ENCODE measurements around the gene CFAP410. TPM values are rescaled to one million over a fixed set of nuclear protein-coding genes. Genes with fewer than 3 reads are reported as not detected.
"Not testable (repeated sequence)": the region's sequence is repeated elsewhere in the genome, so short reads cannot be mapped to it uniquely, and the experiment has no call there.

Gene CFAP410
- total RNA-seq, 1 donor from 2014 or later: 10.4 TPM

DNA sequence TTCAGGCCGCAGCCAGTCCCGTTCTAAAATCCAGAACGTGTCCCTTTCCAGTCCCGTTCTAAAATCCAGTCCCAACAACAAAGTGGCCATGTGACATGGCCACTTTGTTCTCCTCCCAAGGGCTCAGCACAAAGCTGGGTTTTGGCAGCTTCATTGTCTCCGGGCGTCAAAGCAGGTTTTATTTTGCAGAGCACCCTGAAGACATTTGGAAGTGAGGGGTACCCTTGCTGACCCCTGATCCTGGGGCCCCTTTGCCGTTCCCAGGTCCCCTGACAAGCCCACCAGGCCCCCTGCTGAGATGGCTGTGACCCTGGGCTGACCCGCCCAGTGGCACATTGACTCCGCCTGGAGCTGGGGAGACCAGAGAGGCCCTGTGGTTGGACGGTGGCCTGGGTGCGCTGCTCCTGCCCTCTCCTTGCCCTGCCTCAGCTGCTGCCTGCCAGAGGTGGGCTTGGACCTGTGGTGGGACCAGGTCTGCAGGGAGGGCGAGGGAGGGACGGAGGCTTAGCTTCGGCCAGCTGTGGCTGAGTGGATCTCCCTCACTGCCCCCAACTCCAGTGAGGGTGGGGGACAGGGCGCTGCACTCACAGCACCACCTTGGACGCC lies 35.1 kb downstream of the CFAP410 start:
- Histone ChIP-seq H3K27ac (ENCODE audit: low read depth, low read length) (no peak overlapping the region), H3K4me3 (ENCODE audit: insufficient read depth, low read depth, low read length) (no peak overlapping the region)
- H3K4me3 Mint-ChIP-seq (ENCODE audit: unreplicated experiment): no peak overlapping the region

DNA sequence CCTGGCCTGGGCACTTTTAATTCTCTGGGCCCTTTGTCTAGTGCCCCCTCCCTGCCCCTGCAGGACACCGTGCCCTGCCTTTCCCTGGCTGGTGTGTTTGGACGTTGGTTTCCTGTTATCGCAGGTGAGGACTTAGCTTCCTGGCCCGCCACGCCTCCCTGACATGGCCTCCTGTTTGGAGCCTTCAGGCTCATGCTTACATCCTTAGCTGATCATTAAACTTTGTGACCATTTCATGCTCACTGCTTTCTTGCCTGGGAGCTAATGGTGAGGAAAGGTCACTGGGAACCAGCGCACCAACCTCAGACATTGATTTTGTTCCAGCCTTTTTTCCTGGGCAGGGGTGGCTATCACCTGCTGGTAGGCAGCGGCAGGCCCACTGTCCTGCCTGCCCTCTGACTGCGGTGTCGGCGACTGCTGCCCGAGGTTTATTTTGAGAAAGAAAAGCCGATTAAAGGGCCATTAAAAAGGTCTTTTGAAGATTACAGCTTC lies 35.7 kb downstream of the CFAP410 start:
- Mint-ChIP-seq H3K36me3 (ENCODE audit: low read depth, unreplicated experiment) (peaks cover 3% of the 10 kb centered on the region), H3K9me3 (ENCODE audit: unreplicated experiment) (no peaks in the 10 kb centered on the region), H3K27me3 (ENCODE audit: low read depth, unreplicated experiment) (no peaks in the 10 kb centered on the region), H3K4me3 (ENCODE audit: unreplicated experiment) (no peak overlapping the region), H3K27ac (ENCODE audit: unreplicated experiment) (no peak overlapping the region), H3K4me1 (ENCODE audit: low read depth, unreplicated experiment) (peaks cover 19% of the 10 kb centered on the region)
- peaks cover 63% of the 10 kb centered on the region for H4K20me1 ChIP-seq (ENCODE audit: insufficient read depth, low read length)
- H3K36me3 ChIP-seq (ENCODE audit: insufficient read depth, low read length): no peaks in the 10 kb centered on the region
- no peaks in the 10 kb centered on the region for H3K27me3 ChIP-seq (ENCODE audit: insufficient read depth, low read length)
- TF ChIP-seq EZH2 (IDR thresholded peaks at IDR 0.05; ENCODE audit: insufficient read depth, low read length): no peak
- TF ChIP-seq CTCF (IDR thresholded peaks at IDR 0.05; ENCODE audit: insufficient read depth, low read depth, low read length): no peak
- H2AFZ ChIP-seq (ENCODE audit: low read depth, low read length): no peak overlapping the region
- H3K79me2 ChIP-seq (ENCODE audit: insufficient read depth, low read length): peaks cover 44% of the 10 kb centered on the region
- no peak overlapping the region for H3K27ac ChIP-seq (ENCODE audit: low read depth, low read length)
- DNase-seq (ENCODE audit: low read depth) (no peak), FAIRE-seq (no peak)
- H3K4me3 ChIP-seq (ENCODE audit: insufficient read depth, low read depth, low read length): no peak overlapping the region
- no peaks in the 10 kb centered on the region for H3K9me3 ChIP-seq (ENCODE audit: insufficient read depth, low read depth, low read length)
- peaks cover 13% of the 10 kb centered on the region for H3K4me1 ChIP-seq (ENCODE audit: insufficient read depth, low read length)
- no peak overlapping the region for H3K4me2 ChIP-seq (ENCODE audit: low read length)
- no peak overlapping the region for H3K9ac ChIP-seq (ENCODE audit: low read length)

More for the DNA sequence above, 35.1 kb downstream of the CFAP410 start:
- peaks cover 44% of the 10 kb centered on the region for H3K79me2 ChIP-seq (ENCODE audit: insufficient read depth, low read length)
- H3K27me3 ChIP-seq (ENCODE audit: insufficient read depth, low read length): no peaks in the 10 kb centered on the region
- H3K36me3 ChIP-seq (ENCODE audit: insufficient read depth, low read length): no peaks in the 10 kb centered on the region
- Mint-ChIP-seq H3K27me3 (ENCODE audit: low read depth, unreplicated experiment) (no peaks in the 10 kb centered on the region), H3K9me3 (ENCODE audit: unreplicated experiment) (no peaks in the 10 kb centered on the region), H3K4me1 (ENCODE audit: low read depth, unreplicated experiment) (peaks cover 19% of the 10 kb centered on the region), H3K27ac (ENCODE audit: unreplicated experiment) (no peak overlapping the region), H3K36me3 (ENCODE audit: low read depth, unreplicated experiment) (peaks cover 3% of the 10 kb centered on the region)
- H3K4me2 ChIP-seq (ENCODE audit: low read length): no peak overlapping the region
- peaks cover 13% of the 10 kb centered on the region for H3K4me1 ChIP-seq (ENCODE audit: insufficient read depth, low read length)
- peaks cover 68% of the 10 kb centered on the region for H4K20me1 ChIP-seq (ENCODE audit: insufficient read depth, low read length)
- no peak for TF ChIP-seq EZH2 (IDR thresholded peaks at IDR 0.05; ENCODE audit: insufficient read depth, low read length)
- no peak for TF ChIP-seq CTCF (IDR thresholded peaks at IDR 0.05; ENCODE audit: insufficient read depth, low read depth, low read length)
- DNase-seq (ENCODE audit: low read depth): no peak
- no peak overlapping the region for H3K9ac ChIP-seq (ENCODE audit: low read length)
- H3K9me3 ChIP-seq (ENCODE audit: insufficient read depth, low read depth, low read length): no peaks in the 10 kb centered on the region
- H2AFZ ChIP-seq (ENCODE audit: low read depth, low read length): no peak overlapping the region
- FAIRE-seq: no peak

- peaks cover 13% of the 10 kb centered on the region for H3K4me1 ChIP-seq (ENCODE audit: insufficient read depth, low read length)
- H3K9ac ChIP-seq (ENCODE audit: low read length); H3K36me3 ChIP-seq (ENCODE audit: insufficient read depth, low read length); H2AFZ ChIP-seq (ENCODE audit: low read depth, low read length); H3K27me3 Mint-ChIP-seq (ENCODE audit: low read depth, unreplicated experiment); H3K9me3 Mint-ChIP-seq (ENCODE audit: unreplicated experiment); H3K36me3 Mint-ChIP-seq (ENCODE audit: low read depth, unreplicated experiment); H3K27me3 ChIP-seq (ENCODE audit: insufficient read depth, low read length); H3K4me2 ChIP-seq (ENCODE audit: low read length); H3K27ac ChIP-seq (ENCODE audit: low read depth, low read length); FAIRE-seq; H3K4me3 ChIP-seq (ENCODE audit: insufficient read depth, low read depth, low read length); DNase-seq (ENCODE audit: low read depth); H3K9me3 ChIP-seq (ENCODE audit: insufficient read depth, low read depth, low read length): not testable (repeated sequence)
- peak overlapping the region; percentile 50 for H3K27ac Mint-ChIP-seq (ENCODE audit: unreplicated experiment)
- peak overlapping the region; percentile 66 for H3K4me3 Mint-ChIP-seq (ENCODE audit: unreplicated experiment)
- H3K79me2 ChIP-seq (ENCODE audit: insufficient read depth, low read length): peaks cover 44% of the 10 kb centered on the region
- H4K20me1 ChIP-seq (ENCODE audit: insufficient read depth, low read length): peaks cover 63% of the 10 kb centered on the region
- peaks cover 15% of the 10 kb centered on the region for H3K4me1 Mint-ChIP-seq (ENCODE audit: low read depth, unreplicated experiment)
These were observed 36.4 kb downstream of the CFAP410 start for GRCh38 chr21:44302573-44303401.

Data from astrocyte (in vitro differentiated cells and primary cell).